DOHH2 (cell line): Measurements from ENCODE around the gene WARS2.
A peak's percentile ranks its signal among the peaks of the same experiment; 100 is the strongest.

ENCODE experiments used
- CTCF ChIP-seq: fragments of 200-600 bp; sonication (generic); IDR thresholded peaks from one replicate; pipeline ENCODE4 v1.5.1; 2014; ENCODE audit warnings: antibody characterized with exemption, mild to moderate bottlenecking, low read depth, low read length; ENCODE audit not compliant: poor library complexity, severe bottlenecking
- EZH2phosphoT487 ChIP-seq: fragments of 200-600 bp; sonication (generic); IDR thresholded peaks from 2 replicates; pipeline ENCODE4 v1.6.1; 2017; ENCODE audit warnings: borderline replicate concordance, mild to moderate bottlenecking, antibody characterized with exemption, low read length, moderate library complexity, mixed read lengths

- TF ChIP-seq CTCF (peak; percentile 65), EZH2phosphoT487 (no peak)
Observed at GRCh38 chr1:119141020-119141424, 569 bp upstream of the WARS2 start.
